ENCODE measurements around the gene AMER3. TPM values are rescaled to one million over a fixed set of nuclear protein-coding genes. Genes with fewer than 3 reads are reported as not detected.
"Not testable (repeated sequence)": the region's sequence is repeated elsewhere in the genome, so short reads cannot be mapped to it uniquely, and the experiment has no call there.

Gene AMER3
- total and polyA plus RNA-seq, 5 donors: 0.02 TPM; not detected in 4

GRCh38 chr2:130729322-130730299, 25.7 kb upstream of the AMER3 start:
- H3K4me1 ChIP-seq (ENCODE audit: control insufficient read depth, insufficient read depth, low read length): no peaks in the 10 kb centered on the region
- intact Hi-C loops (cut with DNase I): no loop called here
- no peak for ATAC-seq
- no peak for DNase-seq
- H3K4me3 ChIP-seq (ENCODE audit: low read length): no peak overlapping the region
- H3K27me3 ChIP-seq (ENCODE audit: control insufficient read depth, insufficient read depth): no peaks in the 10 kb centered on the region
- H3K27ac ChIP-seq (ENCODE audit: low read length): no peak overlapping the region
- H3K9me3 ChIP-seq (ENCODE audit: control insufficient read depth, low read length): no peaks in the 10 kb centered on the region
- 88% methylated on average over 17 of the region's 17 CpGs for WGBS

- H3K4me3 ChIP-seq (ENCODE audit: low read length); H3K9me3 ChIP-seq (ENCODE audit: control insufficient read depth, low read length); intact Hi-C loops (cut with DNase I); H3K4me1 ChIP-seq (ENCODE audit: control insufficient read depth, insufficient read depth, low read length); DNase-seq; H3K27ac ChIP-seq (ENCODE audit: low read length); ATAC-seq; H3K27me3 ChIP-seq (ENCODE audit: control insufficient read depth, insufficient read depth): not testable (repeated sequence)
- WGBS: 91% methylated on average over 11 of the region's 11 CpGs
Observed at GRCh38 chr2:130732257-130732656, 23.1 kb upstream of the AMER3 start.

GRCh38 chr2:130735200-130735599, 20.1 kb upstream of the AMER3 start:
- intact Hi-C loops (cut with DNase I): no loop called here
- H3K27me3 ChIP-seq (ENCODE audit: control insufficient read depth, insufficient read depth): no peaks in the 10 kb centered on the region
- no peaks in the 10 kb centered on the region for H3K9me3 ChIP-seq (ENCODE audit: control insufficient read depth, low read length)
- H3K4me1 ChIP-seq (ENCODE audit: control insufficient read depth, insufficient read depth, low read length): no peaks in the 10 kb centered on the region
- DNase-seq (no peak), ATAC-seq (no peak)
- no peak overlapping the region for H3K27ac ChIP-seq (ENCODE audit: low read length)
- H3K4me3 ChIP-seq (ENCODE audit: low read length): no peak overlapping the region
- WGBS: 92% methylated on average over 3 of the region's 3 CpGs

GRCh38 chr2:130736487-130736886, 18.9 kb upstream of the AMER3 start:
- H3K9me3 ChIP-seq (ENCODE audit: control insufficient read depth, low read length): no peaks in the 10 kb centered on the region
- ATAC-seq (peak; percentile 89 to 94), DNase-seq (peak; percentile 67 to 84 (median 84))
- H3K4me1 ChIP-seq (ENCODE audit: control insufficient read depth, insufficient read depth, low read length): no peaks in the 10 kb centered on the region
- intact Hi-C loops (cut with DNase I): no loop called here
- WGBS: 64% methylated on average over 6 of the region's 6 CpGs
- H3K27me3 ChIP-seq (ENCODE audit: control insufficient read depth, insufficient read depth): no peaks in the 10 kb centered on the region
- no peak overlapping the region for H3K4me3 ChIP-seq (ENCODE audit: low read length)
- no peak overlapping the region for H3K27ac ChIP-seq (ENCODE audit: low read length)

- H3K9me3 ChIP-seq (ENCODE audit: control insufficient read depth, low read length): no peaks in the 10 kb centered on the region
- no peak overlapping the region for H3K27ac ChIP-seq (ENCODE audit: low read length)
- intact Hi-C loops (cut with DNase I): no loop called here
- WGBS: 85% methylated on average over 14 of the region's 14 CpGs
- no peak for DNase-seq
- no peaks in the 10 kb centered on the region for H3K4me1 ChIP-seq (ENCODE audit: control insufficient read depth, insufficient read depth, low read length)
- H3K27me3 ChIP-seq (ENCODE audit: control insufficient read depth, insufficient read depth): no peaks in the 10 kb centered on the region
- no peak overlapping the region for H3K4me3 ChIP-seq (ENCODE audit: low read length)
- ATAC-seq: peak; percentile 13 to 35
Observed at GRCh38 chr2:130737592-130737991, 17.7 kb upstream of the AMER3 start.

GRCh38 chr2:130740671-130741070, 14.7 kb upstream of the AMER3 start:
- no peaks in the 10 kb centered on the region for H3K27me3 ChIP-seq (ENCODE audit: control insufficient read depth, insufficient read depth)
- peaks cover 4% of the 10 kb centered on the region for H3K4me1 ChIP-seq (ENCODE audit: control insufficient read depth, insufficient read depth, low read length)

GRCh38 chr2:130743278-130743677, 12.1 kb upstream of the AMER3 start:
- Histone ChIP-seq H3K4me3 (ENCODE audit: low read length) (no peak overlapping the region), H3K27ac (ENCODE audit: low read length) (no peak overlapping the region), H3K9me3 (ENCODE audit: control insufficient read depth, low read length) (no peaks in the 10 kb centered on the region), H3K27me3 (ENCODE audit: control insufficient read depth, insufficient read depth) (no peaks in the 10 kb centered on the region), H3K4me1 (ENCODE audit: control insufficient read depth, insufficient read depth, low read length) (peaks cover 4% of the 10 kb centered on the region)
- 71% methylated on average over 8 of the region's 8 CpGs for WGBS
- DNase-seq (no peak), ATAC-seq (no peak)
- intact Hi-C loops (cut with DNase I): no loop called here

More at GRCh38 chr2:130740671-130741070, 14.7 kb upstream of the AMER3 start:
- H3K27ac ChIP-seq (ENCODE audit: low read length): no peak overlapping the region
- H3K9me3 ChIP-seq (ENCODE audit: control insufficient read depth, low read length): no peaks in the 10 kb centered on the region
- intact Hi-C loops (cut with DNase I): no loop called here
- 58% methylated on average over 12 of the region's 12 CpGs for WGBS
- DNase-seq: no peak
- no peak for ATAC-seq
- H3K4me3 ChIP-seq (ENCODE audit: low read length): no peak overlapping the region

- no peaks in the 10 kb centered on the region for H3K27me3 ChIP-seq (ENCODE audit: control insufficient read depth, insufficient read depth)
- no peak overlapping the region for H3K4me3 ChIP-seq (ENCODE audit: low read length)
- intact Hi-C loops (cut with DNase I): no loop called here
- H3K4me1 ChIP-seq (ENCODE audit: control insufficient read depth, insufficient read depth, low read length): peaks cover 4% of the 10 kb centered on the region
- 21% methylated on average over 20 of the region's 20 CpGs for WGBS
- ATAC-seq (peak; percentile 95), DNase-seq (peak in 2 of 3 donors; percentile 54 to 70)
- no peak overlapping the region for H3K27ac ChIP-seq (ENCODE audit: low read length)
- no peaks in the 10 kb centered on the region for H3K9me3 ChIP-seq (ENCODE audit: control insufficient read depth, low read length)
Observed at GRCh38 chr2:130744287-130745117, 10.8 kb upstream of the AMER3 start.

- intact Hi-C loops (cut with DNase I): no loop called here
Observed at GRCh38 chr2:130749078-130749477, 6.3 kb upstream of the AMER3 start.

GRCh38 chr2:130749641-130750040, 5.7 kb upstream of the AMER3 start:
- Histone ChIP-seq H3K4me3 (ENCODE audit: low read length) (no peak overlapping the region), H3K9me3 (ENCODE audit: control insufficient read depth, low read length) (no peaks in the 10 kb centered on the region), H3K27me3 (ENCODE audit: control insufficient read depth, insufficient read depth) (no peaks in the 10 kb centered on the region), H3K27ac (ENCODE audit: low read length) (no peak overlapping the region), H3K4me1 (ENCODE audit: control insufficient read depth, insufficient read depth, low read length) (peaks cover 1% of the 10 kb centered on the region)
- intact Hi-C loops (cut with DNase I): no loop called here
- 80% methylated on average over 6 of the region's 6 CpGs for WGBS
- DNase-seq (no peak), ATAC-seq (no peak)

More at GRCh38 chr2:130749078-130749477, 6.3 kb upstream of the AMER3 start:
- H3K4me3 ChIP-seq (ENCODE audit: low read length): no peak overlapping the region
- no peaks in the 10 kb centered on the region for H3K27me3 ChIP-seq (ENCODE audit: control insufficient read depth, insufficient read depth)
- H3K9me3 ChIP-seq (ENCODE audit: control insufficient read depth, low read length): no peaks in the 10 kb centered on the region
- 84% methylated on average over 9 of the region's 9 CpGs for WGBS
- H3K4me1 ChIP-seq (ENCODE audit: control insufficient read depth, insufficient read depth, low read length): peaks cover 4% of the 10 kb centered on the region
- no peak for ATAC-seq
- no peak for DNase-seq
- no peak overlapping the region for H3K27ac ChIP-seq (ENCODE audit: low read length)

GRCh38 chr2:130754811-130755210, 529 bp upstream of the AMER3 start:
- no peaks in the 10 kb centered on the region for H3K9me3 ChIP-seq (ENCODE audit: control insufficient read depth, low read length)
- intact Hi-C loops (cut with DNase I): no loop called here
- no peaks in the 10 kb centered on the region for H3K4me1 ChIP-seq (ENCODE audit: control insufficient read depth, insufficient read depth, low read length)
- no peak overlapping the region for H3K4me3 ChIP-seq (ENCODE audit: low read length)
- no peak for DNase-seq
- ATAC-seq: no peak
- H3K27ac ChIP-seq (ENCODE audit: low read length): no peak overlapping the region
- WGBS: 35% methylated on average over 8 of the region's 8 CpGs
- H3K27me3 ChIP-seq (ENCODE audit: control insufficient read depth, insufficient read depth): no peaks in the 10 kb centered on the region
